Hepatocyte (in vitro differentiated cells): ENCODE results near the gene RFTN1. TPM values are rescaled to one million over a fixed set of nuclear protein-coding genes. Genes with fewer than 3 reads are reported as not detected.

ENCODE experiments used
- DNase-seq: peaks from one replicate; pipeline ENCODE4 v3.0.0-alpha.2; 2016; ENCODE audit warnings: low spot score
- H2AFZ ChIP-seq: fragments of 200-600 bp; sonication (generic); 2 replicates; pipeline ENCODE4 v1.6.0; 2016; ENCODE audit warnings: antibody characterized with exemption, mild to moderate bottlenecking
- H3K27ac ChIP-seq: fragments of 200-600 bp; sonication (generic); 2 replicates; pipeline ENCODE4 v1.5.1; 2016; ENCODE audit warnings: mild to moderate bottlenecking
- H3K27me3 ChIP-seq: fragments of 200-600 bp; sonication (generic); 2 replicates; pipeline ENCODE4 v1.6.1; 2016
- H3K36me3 ChIP-seq: fragments of 200-600 bp; sonication (generic); replicated peaks from 2 replicates; pipeline ENCODE4 v1.5.1; 2016; ENCODE audit warnings: low read depth; ENCODE audit not compliant: insufficient read depth
- H3K4me1 ChIP-seq: fragments of 200-600 bp; sonication (generic); 2 replicates; pipeline ENCODE4 v1.5.1; 2016; ENCODE audit warnings: mild to moderate bottlenecking, moderate library complexity; ENCODE audit not compliant: insufficient read depth
- H3K4me2 ChIP-seq: fragments of 200-600 bp; sonication (generic); 2 replicates; pipeline ENCODE4 v1.6.0; 2016
- H3K4me3 ChIP-seq: fragments of 200-600 bp; sonication (generic); 2 replicates; pipeline ENCODE4 v1.5.1; 2016; ENCODE audit warnings: mild to moderate bottlenecking
- H3K79me2 ChIP-seq: fragments of 200-600 bp; sonication (generic); 2 replicates; pipeline ENCODE4 v1.6.0; 2017; ENCODE audit warnings: mild to moderate bottlenecking
- H3K9me2 ChIP-seq: fragments of 200-600 bp; sonication (generic); replicated peaks from 2 replicates; pipeline ENCODE4 v1.6.0; 2017; ENCODE audit warnings: mild to moderate bottlenecking; ENCODE audit not compliant: insufficient read depth
- H3K9me3 ChIP-seq: fragments of 200-600 bp; sonication (generic); 2 replicates; pipeline ENCODE4 v1.5.1; 2016; ENCODE audit warnings: low read depth, mild to moderate bottlenecking
- H4K20me1 ChIP-seq: fragments of 200-600 bp; sonication (generic); 2 replicates; pipeline ENCODE4 v1.6.0; 2016; ENCODE audit warnings: mild to moderate bottlenecking; ENCODE audit not compliant: insufficient read depth, poor library complexity, severe bottlenecking
- EZH2 ChIP-seq: fragments of 200-600 bp; sonication (generic); IDR thresholded peaks from 2 replicates; pipeline ENCODE4 v1.6.1; 2016; ENCODE audit warnings: antibody characterized with exemption, mild to moderate bottlenecking, borderline replicate concordance
- EZH2phosphoT487 ChIP-seq: fragments of 200-600 bp; sonication (generic); IDR thresholded peaks from one replicate; pipeline ENCODE4 v1.6.1; 2018; ENCODE audit warnings: antibody characterized with exemption, mild to moderate bottlenecking, low read depth, moderate library complexity; ENCODE audit not compliant: unreplicated experiment, severe bottlenecking
- WGBS: methylation state at CpG from one replicate; pipeline ENCODE4 v1.1.6; 2016; ENCODE audit warnings: low lambda C conversion rate; ENCODE audit errors: missing lambda C conversion rate; 5-methylcytosine and 5-hydroxymethylcytosine counted together
- polyA plus RNA-seq: library from polyadenylated mRNA; unstranded; fragments of >200 nt; fragmentation: Nextera tagmentation; extraction: Ambion mirVana; gene quantifications from 2 replicates; pipeline ENCODE4 v1.2.1, GENCODE V29; 2016
- total RNA-seq: library from RNA; depleted of rRNA; stranded (reverse); fragments of >200 nt; gene quantifications from 2 replicates; pipeline ENCODE4 v1.2.3, GENCODE V29; 2014
- TF ChIP-seq, protein P1 (sequence below): fragments of 200-600 bp; sonication (generic); IDR thresholded peaks from 2 replicates; pipeline ENCODE4 v1.5.1; 2016; ENCODE audit warnings: antibody characterized with exemption, mild to moderate bottlenecking; ENCODE audit not compliant: poor library complexity

RFTN1 gene
- total and polyA plus RNA-seq, 2 experiments from 2014 or later = 10.0 to 14.9 TPM

- TF ChIP-seq EZH2 (no peak), EZH2phosphoT487 (no peak)
- TF ChIP-seq, protein P1, sequence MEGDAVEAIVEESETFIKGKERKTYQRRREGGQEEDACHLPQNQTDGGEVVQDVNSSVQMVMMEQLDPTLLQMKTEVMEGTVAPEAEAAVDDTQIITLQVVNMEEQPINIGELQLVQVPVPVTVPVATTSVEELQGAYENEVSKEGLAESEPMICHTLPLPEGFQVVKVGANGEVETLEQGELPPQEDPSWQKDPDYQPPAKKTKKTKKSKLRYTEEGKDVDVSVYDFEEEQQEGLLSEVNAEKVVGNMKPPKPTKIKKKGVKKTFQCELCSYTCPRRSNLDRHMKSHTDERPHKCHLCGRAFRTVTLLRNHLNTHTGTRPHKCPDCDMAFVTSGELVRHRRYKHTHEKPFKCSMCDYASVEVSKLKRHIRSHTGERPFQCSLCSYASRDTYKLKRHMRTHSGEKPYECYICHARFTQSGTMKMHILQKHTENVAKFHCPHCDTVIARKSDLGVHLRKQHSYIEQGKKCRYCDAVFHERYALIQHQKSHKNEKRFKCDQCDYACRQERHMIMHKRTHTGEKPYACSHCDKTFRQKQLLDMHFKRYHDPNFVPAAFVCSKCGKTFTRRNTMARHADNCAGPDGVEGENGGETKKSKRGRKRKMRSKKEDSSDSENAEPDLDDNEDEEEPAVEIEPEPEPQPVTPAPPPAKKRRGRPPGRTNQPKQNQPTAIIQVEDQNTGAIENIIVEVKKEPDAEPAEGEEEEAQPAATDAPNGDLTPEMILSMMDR = no peak
- DNase-seq = no peak
- Histone ChIP-seq H3K27me3 (no peaks in the 10 kb centered on the region), H3K79me2 (no peaks in the 10 kb centered on the region), H3K36me3 (no peaks in the 10 kb centered on the region), H2AFZ (no peak overlapping the region), H3K4me3 (no peak overlapping the region), H3K4me2 (no peak overlapping the region), H3K4me1 (peaks cover 10% of the 10 kb centered on the region), H4K20me1 (no peaks in the 10 kb centered on the region), H3K27ac (no peak overlapping the region), H3K9me2 (no peaks in the 10 kb centered on the region), H3K9me3 (no peaks in the 10 kb centered on the region)
- 58% methylated on average over 5 of the region's 5 CpGs for WGBS
These were observed 144.2 kb downstream of the RFTN1 start for GRCh38 chr3:16369276-16369675.

DNA sequence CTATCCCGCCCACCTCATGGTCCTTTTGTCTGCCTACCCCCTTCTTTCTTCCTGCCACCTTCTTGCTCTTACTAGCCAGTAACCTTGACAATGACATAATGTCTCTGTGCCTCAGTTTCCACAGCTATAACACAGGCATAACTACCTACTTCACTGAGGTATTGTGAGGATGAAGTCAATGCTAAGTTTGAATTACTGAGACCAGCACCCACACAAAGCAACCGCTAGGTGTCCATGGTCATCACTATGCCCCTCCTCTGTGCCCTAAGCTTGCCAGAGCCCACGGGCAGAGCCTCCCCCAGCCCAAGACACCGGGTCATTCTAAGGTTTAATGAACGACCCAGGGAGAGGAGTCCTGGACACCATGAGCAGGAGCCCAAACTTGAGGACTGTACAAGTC is 146.9 kb downstream of the RFTN1 start:
- Histone ChIP-seq H3K4me1 (peaks cover 10% of the 10 kb centered on the region), H3K4me2 (no peak overlapping the region), H3K79me2 (no peaks in the 10 kb centered on the region), H3K9me3 (no peaks in the 10 kb centered on the region), H4K20me1 (no peaks in the 10 kb centered on the region), H3K36me3 (no peaks in the 10 kb centered on the region), H3K4me3 (no peak overlapping the region), H3K9me2 (no peaks in the 10 kb centered on the region), H3K27me3 (no peaks in the 10 kb centered on the region), H3K27ac (no peak overlapping the region), H2AFZ (no peak overlapping the region)
- WGBS = 61% methylated on average over 5 of the region's 5 CpGs
- TF ChIP-seq, protein P1 = no peak
- TF ChIP-seq EZH2 (no peak), EZH2phosphoT487 (no peak)
- DNase-seq = no peak

- no peaks in the 10 kb centered on the region for H3K36me3 ChIP-seq
- no peak overlapping the region for H2AFZ ChIP-seq
- TF ChIP-seq, protein P1 = no peak
- TF ChIP-seq EZH2 (no peak), EZH2phosphoT487 (no peak)
- DNase-seq = no peak
- no peak overlapping the region for H3K4me3 ChIP-seq
- H3K27ac ChIP-seq = no peak overlapping the region
- H3K4me1 ChIP-seq = peaks cover 10% of the 10 kb centered on the region
- no peaks in the 10 kb centered on the region for H4K20me1 ChIP-seq
- H3K27me3 ChIP-seq = no peaks in the 10 kb centered on the region
- no peak overlapping the region for H3K4me2 ChIP-seq
- H3K9me3 ChIP-seq = no peaks in the 10 kb centered on the region
- no peaks in the 10 kb centered on the region for H3K79me2 ChIP-seq
- no peaks in the 10 kb centered on the region for H3K9me2 ChIP-seq
- 88% methylated on average over 6 of the region's 6 CpGs for WGBS
These were observed 147.9 kb downstream of the RFTN1 start for GRCh38 chr3:16365491-16366128.

- H2AFZ ChIP-seq = no peak overlapping the region
- H3K9me2 ChIP-seq = no peaks in the 10 kb centered on the region
- no peaks in the 10 kb centered on the region for H4K20me1 ChIP-seq
- H3K79me2 ChIP-seq = no peaks in the 10 kb centered on the region
- H3K27me3 ChIP-seq = no peaks in the 10 kb centered on the region
- H3K9me3 ChIP-seq = no peaks in the 10 kb centered on the region
- no peak overlapping the region for H3K4me2 ChIP-seq
- TF ChIP-seq EZH2 = no peak
- no peaks in the 10 kb centered on the region for H3K36me3 ChIP-seq
- DNase-seq = no peak
- WGBS = 93% methylated on average over 2 of the region's 2 CpGs
- peaks cover 3% of the 10 kb centered on the region for H3K4me1 ChIP-seq
- H3K27ac ChIP-seq = no peak overlapping the region
- H3K4me3 ChIP-seq = no peak overlapping the region
These were observed 148.5 kb downstream of the RFTN1 start for GRCh38 chr3:16364963-16365362.
